ENCODE data around the gene DHODH. TPM values are rescaled to one million over a fixed set of nuclear protein-coding genes. Genes with fewer than 3 reads are reported as not detected.
A peak's percentile ranks its signal among the peaks of the same experiment; 100 is the strongest.

DHODH gene
- total and polyA plus RNA-seq, 2 of the 13 experiments (the other 11 are each of a cell fraction or from before 2014, with no cell fraction given), result 10.7 to 16.4 TPM

DNA sequence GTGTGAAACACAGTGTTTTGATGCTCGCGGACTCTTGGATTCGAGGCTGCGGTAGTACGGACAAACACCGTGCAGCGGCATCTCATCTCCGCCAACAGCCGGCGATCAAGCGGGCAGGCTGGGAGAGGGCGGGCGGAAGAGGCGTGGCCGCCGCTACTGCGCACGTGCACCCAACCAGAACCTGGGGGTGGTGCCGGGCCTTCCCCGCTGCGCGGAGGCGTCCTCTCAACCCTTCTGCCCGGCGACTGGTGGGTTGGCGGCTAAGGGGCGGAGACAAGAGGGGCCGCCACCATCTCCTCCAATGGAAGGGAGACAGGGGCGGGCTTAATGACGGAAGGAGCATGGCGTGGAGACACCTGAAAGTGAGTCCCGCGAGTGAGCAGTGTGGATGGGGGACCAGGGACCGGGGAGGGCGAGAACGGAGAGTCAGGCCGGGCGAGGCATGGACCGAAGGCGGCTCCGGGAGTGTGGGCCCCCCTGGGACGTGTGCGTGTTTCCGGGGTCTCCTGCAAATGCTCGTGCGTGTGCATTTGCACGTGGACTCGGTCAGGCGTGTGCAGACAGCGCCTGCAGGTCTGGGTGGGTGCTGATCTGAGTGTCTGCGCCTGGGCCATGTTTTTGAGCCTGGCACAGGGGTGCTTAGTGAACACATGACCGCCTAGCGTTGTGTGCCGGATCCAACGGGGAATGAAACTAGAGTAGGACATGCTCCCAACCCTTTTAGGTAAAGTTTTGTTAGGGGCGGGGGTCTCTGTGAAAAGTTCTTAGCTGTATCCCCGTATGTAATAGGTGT, at the start of gene DHODH (continued):
- TF ChIP-seq, protein P1, sequence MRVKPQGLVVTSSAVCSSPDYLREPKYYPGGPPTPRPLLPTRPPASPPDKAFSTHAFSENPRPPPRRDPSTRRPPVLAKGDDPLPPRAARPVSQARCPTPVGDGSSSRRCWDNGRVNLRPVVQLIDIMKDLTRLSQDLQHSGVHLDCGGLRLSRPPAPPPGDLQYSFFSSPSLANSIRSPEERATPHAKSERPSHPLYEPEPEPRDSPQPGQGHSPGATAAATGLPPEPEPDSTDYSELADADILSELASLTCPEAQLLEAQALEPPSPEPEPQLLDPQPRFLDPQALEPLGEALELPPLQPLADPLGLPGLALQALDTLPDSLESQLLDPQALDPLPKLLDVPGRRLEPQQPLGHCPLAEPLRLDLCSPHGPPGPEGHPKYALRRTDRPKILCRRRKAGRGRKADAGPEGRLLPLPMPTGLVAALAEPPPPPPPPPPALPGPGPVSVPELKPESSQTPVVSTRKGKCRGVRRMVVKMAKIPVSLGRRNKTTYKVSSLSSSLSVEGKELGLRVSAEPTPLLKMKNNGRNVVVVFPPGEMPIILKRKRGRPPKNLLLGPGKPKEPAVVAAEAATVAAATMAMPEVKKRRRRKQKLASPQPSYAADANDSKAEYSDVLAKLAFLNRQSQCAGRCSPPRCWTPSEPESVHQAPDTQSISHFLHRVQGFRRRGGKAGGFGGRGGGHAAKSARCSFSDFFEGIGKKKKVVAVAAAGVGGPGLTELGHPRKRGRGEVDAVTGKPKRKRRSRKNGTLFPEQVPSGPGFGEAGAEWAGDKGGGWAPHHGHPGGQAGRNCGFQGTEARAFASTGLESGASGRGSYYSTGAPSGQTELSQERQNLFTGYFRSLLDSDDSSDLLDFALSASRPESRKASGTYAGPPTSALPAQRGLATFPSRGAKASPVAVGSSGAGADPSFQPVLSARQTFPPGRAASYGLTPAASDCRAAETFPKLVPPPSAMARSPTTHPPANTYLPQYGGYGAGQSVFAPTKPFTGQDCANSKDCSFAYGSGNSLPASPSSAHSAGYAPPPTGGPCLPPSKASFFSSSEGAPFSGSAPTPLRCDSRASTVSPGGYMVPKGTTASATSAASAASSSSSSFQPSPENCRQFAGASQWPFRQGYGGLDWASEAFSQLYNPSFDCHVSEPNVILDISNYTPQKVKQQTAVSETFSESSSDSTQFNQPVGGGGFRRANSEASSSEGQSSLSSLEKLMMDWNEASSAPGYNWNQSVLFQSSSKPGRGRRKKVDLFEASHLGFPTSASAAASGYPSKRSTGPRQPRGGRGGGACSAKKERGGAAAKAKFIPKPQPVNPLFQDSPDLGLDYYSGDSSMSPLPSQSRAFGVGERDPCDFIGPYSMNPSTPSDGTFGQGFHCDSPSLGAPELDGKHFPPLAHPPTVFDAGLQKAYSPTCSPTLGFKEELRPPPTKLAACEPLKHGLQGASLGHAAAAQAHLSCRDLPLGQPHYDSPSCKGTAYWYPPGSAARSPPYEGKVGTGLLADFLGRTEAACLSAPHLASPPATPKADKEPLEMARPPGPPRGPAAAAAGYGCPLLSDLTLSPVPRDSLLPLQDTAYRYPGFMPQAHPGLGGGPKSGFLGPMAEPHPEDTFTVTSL (CRISPR knock-in tag; IDR thresholded peaks at IDR 0.05; ENCODE audit: borderline replicate concordance), result peak; percentile 52; the same call in 1 of the 2 replicates
- TF ChIP-seq SP140L (CRISPR knock-in tag; IDR thresholded peaks at IDR 0.05; ENCODE audit: borderline replicate concordance), result no peak
- TF ChIP-seq TRIM24 (CRISPR knock-in tag; IDR thresholded peaks at IDR 0.05), result no peak
- no peak for TF ChIP-seq MZF1 (CRISPR knock-in tag; IDR thresholded peaks at IDR 0.05; ENCODE audit: borderline replicate concordance)
- TF ChIP-seq HMG20A (CRISPR knock-in tag; IDR thresholded peaks at IDR 0.05; ENCODE audit: borderline replicate concordance), result no peak
- TF ChIP-seq, protein P2, sequence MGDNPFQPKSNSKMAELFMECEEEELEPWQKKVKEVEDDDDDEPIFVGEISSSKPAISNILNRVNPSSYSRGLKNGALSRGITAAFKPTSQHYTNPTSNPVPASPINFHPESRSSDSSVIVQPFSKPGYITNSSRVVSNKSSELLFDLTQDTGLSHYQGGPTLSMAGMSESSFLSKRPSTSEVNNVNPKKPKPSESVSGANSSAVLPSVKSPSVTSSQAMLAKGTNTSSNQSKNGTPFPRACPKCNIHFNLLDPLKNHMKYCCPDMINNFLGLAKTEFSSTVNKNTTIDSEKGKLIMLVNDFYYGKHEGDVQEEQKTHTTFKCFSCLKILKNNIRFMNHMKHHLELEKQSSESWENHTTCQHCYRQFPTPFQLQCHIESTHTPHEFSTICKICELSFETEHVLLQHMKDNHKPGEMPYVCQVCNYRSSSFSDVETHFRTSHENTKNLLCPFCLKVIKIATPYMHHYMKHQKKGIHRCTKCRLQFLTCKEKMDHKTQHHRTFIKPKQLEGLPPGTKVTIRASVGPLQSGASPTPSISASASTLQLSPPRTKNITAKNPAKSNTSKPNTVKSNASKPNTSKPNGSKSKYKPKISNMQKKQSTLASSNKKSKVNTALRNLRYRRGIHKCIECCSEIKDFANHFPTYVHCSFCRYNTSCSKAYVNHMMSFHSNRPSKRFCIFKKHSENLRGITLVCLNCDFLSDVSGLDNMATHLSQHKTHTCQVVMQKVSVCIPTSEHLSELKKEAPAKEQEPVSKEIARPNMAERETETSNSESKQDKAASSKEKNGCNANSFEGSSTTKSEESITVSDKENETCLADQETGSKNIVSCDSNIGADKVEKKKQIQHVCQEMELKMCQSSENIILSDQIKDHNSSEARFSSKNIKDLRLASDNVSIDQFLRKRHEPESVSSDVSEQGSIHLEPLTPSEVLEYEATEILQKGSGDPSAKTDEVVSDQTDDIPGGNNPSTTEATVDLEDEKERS (CRISPR knock-in tag; IDR thresholded peaks at IDR 0.05), result peak; percentile 57; the same call in 1 of the 2 replicates
- TF ChIP-seq, protein P3, sequence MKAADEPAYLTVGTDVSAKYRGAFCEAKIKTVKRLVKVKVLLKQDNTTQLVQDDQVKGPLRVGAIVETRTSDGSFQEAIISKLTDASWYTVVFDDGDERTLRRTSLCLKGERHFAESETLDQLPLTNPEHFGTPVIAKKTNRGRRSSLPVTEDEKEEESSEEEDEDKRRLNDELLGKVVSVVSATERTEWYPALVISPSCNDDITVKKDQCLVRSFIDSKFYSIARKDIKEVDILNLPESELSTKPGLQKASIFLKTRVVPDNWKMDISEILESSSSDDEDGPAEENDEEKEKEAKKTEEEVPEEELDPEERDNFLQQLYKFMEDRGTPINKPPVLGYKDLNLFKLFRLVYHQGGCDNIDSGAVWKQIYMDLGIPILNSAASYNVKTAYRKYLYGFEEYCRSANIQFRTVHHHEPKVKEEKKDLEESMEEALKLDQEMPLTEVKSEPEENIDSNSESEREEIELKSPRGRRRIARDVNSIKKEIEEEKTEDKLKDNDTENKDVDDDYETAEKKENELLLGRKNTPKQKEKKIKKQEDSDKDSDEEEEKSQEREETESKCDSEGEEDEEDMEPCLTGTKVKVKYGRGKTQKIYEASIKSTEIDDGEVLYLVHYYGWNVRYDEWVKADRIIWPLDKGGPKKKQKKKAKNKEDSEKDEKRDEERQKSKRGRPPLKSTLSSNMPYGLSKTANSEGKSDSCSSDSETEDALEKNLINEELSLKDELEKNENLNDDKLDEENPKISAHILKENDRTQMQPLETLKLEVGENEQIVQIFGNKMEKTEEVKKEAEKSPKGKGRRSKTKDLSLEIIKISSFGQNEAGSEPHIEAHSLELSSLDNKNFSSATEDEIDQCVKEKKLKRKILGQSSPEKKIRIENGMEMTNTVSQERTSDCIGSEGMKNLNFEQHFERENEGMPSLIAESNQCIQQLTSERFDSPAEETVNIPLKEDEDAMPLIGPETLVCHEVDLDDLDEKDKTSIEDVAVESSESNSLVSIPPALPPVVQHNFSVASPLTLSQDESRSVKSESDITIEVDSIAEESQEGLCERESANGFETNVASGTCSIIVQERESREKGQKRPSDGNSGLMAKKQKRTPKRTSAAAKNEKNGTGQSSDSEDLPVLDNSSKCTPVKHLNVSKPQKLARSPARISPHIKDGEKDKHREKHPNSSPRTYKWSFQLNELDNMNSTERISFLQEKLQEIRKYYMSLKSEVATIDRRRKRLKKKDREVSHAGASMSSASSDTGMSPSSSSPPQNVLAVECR (CRISPR knock-in tag; IDR thresholded peaks at IDR 0.05; ENCODE audit: borderline replicate concordance), result peak; percentile 98
- TF ChIP-seq ZFP37 (CRISPR knock-in tag; IDR thresholded peaks at IDR 0.05; ENCODE audit: borderline replicate concordance), result peak; percentile 10; the same call in 1 of the 2 replicates
- peak; percentile 49; the same call in 1 of the 2 replicates for TF ChIP-seq ZNF430 (CRISPR knock-in tag; IDR thresholded peaks at IDR 0.05)
- peak; percentile 77; the same call in 1 of the 2 replicates for TF ChIP-seq GPN1 (CRISPR knock-in tag; IDR thresholded peaks at IDR 0.05; ENCODE audit: borderline replicate concordance)
- TF ChIP-seq ADNP (CRISPR knock-in tag; IDR thresholded peaks at IDR 0.05), result no peak
- TF ChIP-seq NR3C1 (CRISPR knock-in tag; IDR thresholded peaks at IDR 0.05), result no peak
- TF ChIP-seq TEAD3 (CRISPR knock-in tag; optimal IDR thresholded peaks at IDR 0.05; ENCODE audit: borderline replicate concordance), result peak; percentile 23
- no peak for TF ChIP-seq POLR2AphosphoS2 (IDR thresholded peaks at IDR 0.05; ENCODE audit: low read depth, low read length)
- TF ChIP-seq ZSCAN29 (CRISPR knock-in tag; conservative IDR thresholded peaks at IDR 0.05), result peak; percentile 60; the same call in 1 of the 2 replicates
- TF ChIP-seq TBL1XR1 (IDR thresholded peaks at IDR 0.05; ENCODE audit: borderline replicate concordance, low read length, partially characterized antibody), result no peak
